Left forelimb (tissue), 1 donor: ENCODE results near the gene KIF9.
"Not testable (repeated sequence)": the region's sequence is repeated elsewhere in the genome, so short reads cannot be mapped to it uniquely, and the experiment has no call there.

Source experiments
- DNase-seq: peaks from one replicate; pipeline ENCODE4 v3.0.0-alpha.2; 2018; ENCODE audit warnings: low spot score

Gene KIF9

GRCh38 chr3:47181685-47182084, 100.9 kb downstream of the KIF9 start:
- DNase-seq: not testable (repeated sequence)

GRCh38 chr3:47180011-47180410, 102.6 kb downstream of the KIF9 start:
- DNase-seq: not testable (repeated sequence)
